GM18517 (cell line): ENCODE measurements around the gene UTF1.
"Not testable (repeated sequence)": the region's sequence is repeated elsewhere in the genome, so short reads cannot be mapped to it uniquely, and the experiment has no call there.

ENCODE experiments used
- ATAC-seq: cut with Tn5 transposase; IDR thresholded peaks from one replicate; pipeline ENCODE4 v1.9.1; 2021; ENCODE audit warnings: mild to moderate bottlenecking, moderate library complexity; ENCODE audit not compliant: unreplicated experiment

UTF1 gene

GRCh38 chr10:133226251-133226808 lies 3.7 kb upstream of the UTF1 start:
- ATAC-seq: no peak

GRCh38 chr10:133227256-133227655 lies 2.8 kb upstream of the UTF1 start:
- ATAC-seq: no peak

- ATAC-seq: no peak
Observed at GRCh38 chr10:133229265-133230043, 563 bp upstream of the UTF1 start.

GRCh38 chr10:133230387-133231195 lies 574 bp downstream of the UTF1 start:
- ATAC-seq: no peak

GRCh38 chr10:133231244-133231945 lies 1.4 kb downstream of the UTF1 start:
- ATAC-seq: no peak

- no peak for ATAC-seq
Observed at GRCh38 chr10:133231946-133232574, 2.0 kb downstream of the UTF1 start.

- not testable (repeated sequence) for ATAC-seq
Observed at GRCh38 chr10:133234796-133235195, 4.8 kb downstream of the UTF1 start.

GRCh38 chr10:133235265-133235855 lies 5.3 kb downstream of the UTF1 start:
- no peak for ATAC-seq

- no peak for ATAC-seq
Observed at GRCh38 chr10:133235932-133236331, 5.9 kb downstream of the UTF1 start.

- no peak for ATAC-seq
Observed at GRCh38 chr10:133236401-133237240, 6.6 kb downstream of the UTF1 start.

GRCh38 chr10:133237241-133237587 lies 7.2 kb downstream of the UTF1 start:
- no peak for ATAC-seq

- no peak for ATAC-seq
Observed at GRCh38 chr10:133237588-133238465, 7.8 kb downstream of the UTF1 start, which contains the start of gene VENTX. TSS of gene VENTX (plus strand) at chr10:133237855. CDS start at chr10:133237915, 60 bp downstream.

- ATAC-seq: no peak
Observed at GRCh38 chr10:133238466-133238804, 8.4 kb downstream of the UTF1 start.

GRCh38 chr10:133239990-133240389 lies 10.0 kb downstream of the UTF1 start:
- no peak for ATAC-seq

- peak; percentile 59 for ATAC-seq
Observed at GRCh38 chr10:133241501-133242205, 11.6 kb downstream of the UTF1 start.

- no peak for ATAC-seq
Observed at GRCh38 chr10:133242611-133243356, 12.8 kb downstream of the UTF1 start.

GRCh38 chr10:133243593-133243992 lies 13.6 kb downstream of the UTF1 start:
- ATAC-seq: no peak
